Fibroblast of the aortic adventitia (primary cell): ENCODE data around the gene CCDC146. TPM values are rescaled to one million over a fixed set of nuclear protein-coding genes. Genes with fewer than 3 reads are reported as not detected.

Source experiments
- DNase-seq: peaks from one replicate; pipeline ENCODE4 v3.0.0-alpha.2; 2010; ENCODE audit warnings: low read depth
- H3K4me3 ChIP-seq: 2 replicates; pipeline ENCODE4 v1.5.1; 2011; ENCODE audit warnings: low read depth, mild to moderate bottlenecking, control low read depth, low read length, moderate library complexity
- CTCF ChIP-seq: IDR thresholded peaks from 2 replicates; pipeline ENCODE4 v1.5.1; 2011; ENCODE audit warnings: mild to moderate bottlenecking, low read length, control low read depth, inconsistent platforms; ENCODE audit not compliant: insufficient read depth
- total RNA-seq: library from RNA; depleted of rRNA; stranded (reverse); fragments of >200 nt; gene quantifications from 2 replicates; pipeline ENCODE4 v1.2.3, GENCODE V29; 2012; ENCODE audit warnings: low replicate concordance

The CCDC146 gene
- total RNA-seq, 1 donor = 1.4 TPM

- H3K4me3 ChIP-seq = no peak overlapping the region
- TF ChIP-seq CTCF = no peak
- peak; percentile 30 for DNase-seq
Measured at GRCh38 chr7:77184463-77184862, 62.0 kb downstream of the CCDC146 start.

- H3K4me3 ChIP-seq = no peak overlapping the region
- DNase-seq = peak; percentile 81
- no peak for TF ChIP-seq CTCF
Measured at GRCh38 chr7:77184990-77185389, 62.6 kb downstream of the CCDC146 start.

- no peak for TF ChIP-seq CTCF
- DNase-seq = no peak
Measured at GRCh38 chr7:77185866-77186265, 63.5 kb downstream of the CCDC146 start.

GRCh38 chr7:77188731-77189437 lies 66.5 kb downstream of the CCDC146 start:
- DNase-seq = no peak
- no peak for TF ChIP-seq CTCF

More at GRCh38 chr7:77185866-77186265, 63.5 kb downstream of the CCDC146 start:
- H3K4me3 ChIP-seq = no peak overlapping the region

GRCh38 chr7:77197141-77197540 lies 74.7 kb downstream of the CCDC146 start:
- H3K4me3 ChIP-seq = peak overlapping the region; percentile 54
- DNase-seq = no peak
- TF ChIP-seq CTCF = no peak

More at GRCh38 chr7:77188731-77189437, 66.5 kb downstream of the CCDC146 start:
- H3K4me3 ChIP-seq = no peak overlapping the region

- TF ChIP-seq CTCF = no peak
- peak within 1 kb of the TSS; percentile 72 for H3K4me3 ChIP-seq
- DNase-seq = peak; percentile 85
Measured at GRCh38 chr7:77199013-77199966, 76.9 kb downstream of the CCDC146 start, which contains the start of gene FGL2. FGL2 (minus strand) TSS chr7:77199819; CDS start chr7:77199793, 26 bp downstream.
